Dendritic cell treated with granulocyte-macrophage colony-stimulating factor and Interleukin-4, amounts not matched to agents 40 ng/mL and 50 ng/mL, for 4 days (primary cell): ENCODE results near the gene ZNF136.

Source experiments
- H3K27ac Mint-ChIP-seq: one replicate; pipeline ENCODE4 v1.8.0; 2022; ENCODE audit warnings: mild to moderate bottlenecking, mixed read lengths
- H3K27me3 Mint-ChIP-seq: one replicate; pipeline ENCODE4 v1.8.0; 2022; ENCODE audit warnings: mild to moderate bottlenecking, mixed read lengths
- H3K36me3 Mint-ChIP-seq: one replicate; pipeline ENCODE4 v1.8.0; 2022; ENCODE audit warnings: low read depth, mixed read lengths
- H3K4me1 Mint-ChIP-seq: one replicate; pipeline ENCODE4 v1.8.0; 2022; ENCODE audit warnings: low read depth, mixed read lengths
- H3K4me3 Mint-ChIP-seq: one replicate; pipeline ENCODE4 v1.8.0; 2022; ENCODE audit warnings: mild to moderate bottlenecking, moderate library complexity, mixed read lengths
- H3K9me3 Mint-ChIP-seq: one replicate; pipeline ENCODE4 v1.8.0; 2022; ENCODE audit warnings: mixed read lengths
- intact Hi-C: fragments of 100-400 bp; cut with micrococcal nuclease; formaldehyde crosslinking; loops from one replicate; pipeline ENCODE4 v1.15.0; 2022

Gene ZNF136

GRCh38 chr19:12156223-12157058 is 6.5 kb upstream of the ZNF136 start, which contains the start of gene ZNF625:
ZNF625 (minus strand) TSS chr19:12156734; CDS start chr19:12156558, 176 bp downstream.
- peaks cover 8% of the 10 kb centered on the region for H3K27me3 Mint-ChIP-seq
- H3K4me1 Mint-ChIP-seq: peaks cover 11% of the 10 kb centered on the region
- H3K36me3 Mint-ChIP-seq: peaks cover 6% of the 10 kb centered on the region
- H3K9me3 Mint-ChIP-seq: no peaks in the 10 kb centered on the region
- H3K4me3 Mint-ChIP-seq: peak within 1 kb of the TSS; percentile 88
- intact Hi-C loops: no loop called here
- peak within 1 kb of the TSS; percentile 84 for H3K27ac Mint-ChIP-seq

DNA sequence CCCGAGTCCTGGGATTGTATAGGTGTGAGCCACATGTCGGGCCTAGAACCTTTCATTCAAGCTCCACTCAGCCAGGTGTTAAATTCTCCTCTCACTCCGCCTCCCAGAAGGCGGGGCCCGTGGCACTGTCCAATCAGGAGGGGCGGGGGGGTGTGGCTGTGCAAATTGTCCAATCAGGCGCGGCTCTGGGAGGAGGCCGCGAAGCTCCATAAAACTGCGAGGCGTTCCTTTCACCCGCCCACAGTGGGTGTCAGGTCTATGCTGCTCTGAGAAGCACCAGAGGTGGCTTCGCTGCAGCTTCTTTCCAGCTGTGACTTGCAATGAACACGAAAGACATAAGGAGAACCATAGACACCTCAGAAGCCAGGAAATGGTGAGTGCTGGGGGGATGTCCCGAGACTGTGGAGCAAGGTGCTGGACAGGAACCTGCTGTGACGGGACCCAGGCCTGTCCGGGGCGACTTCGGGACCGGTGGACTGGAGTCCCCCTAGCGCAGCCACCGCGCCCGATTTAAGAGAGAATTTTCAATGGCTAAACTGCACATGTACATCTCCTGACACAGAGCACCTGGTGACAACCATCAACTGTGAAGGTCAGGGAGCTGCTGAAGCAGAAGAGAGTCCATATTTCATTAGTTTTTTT is 3.0 kb upstream of the ZNF136 start:
- H3K4me3 Mint-ChIP-seq: no peak overlapping the region
- no peak overlapping the region for H3K27ac Mint-ChIP-seq
- no peaks in the 10 kb centered on the region for H3K9me3 Mint-ChIP-seq
- H3K27me3 Mint-ChIP-seq: peaks cover 8% of the 10 kb centered on the region
- intact Hi-C loops: no loop called here
- peaks cover 27% of the 10 kb centered on the region for H3K36me3 Mint-ChIP-seq
- peaks cover 30% of the 10 kb centered on the region for H3K4me1 Mint-ChIP-seq

DNA sequence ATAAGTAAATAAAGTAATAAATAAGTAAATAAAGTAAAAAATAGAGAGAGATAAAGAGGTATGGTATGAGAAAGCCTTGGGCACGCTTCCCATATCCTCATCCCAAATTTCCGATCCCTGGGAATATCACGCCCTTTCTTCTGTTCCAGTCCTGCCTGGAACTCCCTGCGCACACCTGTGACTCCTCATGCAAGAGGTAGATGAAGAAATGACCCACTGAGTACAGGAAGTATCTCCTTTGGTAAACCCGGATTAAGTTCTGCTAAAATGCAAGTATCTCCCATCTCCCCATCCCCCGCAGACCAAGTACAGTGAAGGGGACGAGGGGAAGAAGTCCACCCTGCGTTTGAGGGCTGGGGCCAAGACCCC is 399 bp upstream of the ZNF136 start:
- Mint-ChIP-seq H3K4me3 (peak overlapping the region; percentile 98), H3K27ac (peak overlapping the region; percentile 98), H3K27me3 (no peaks in the 10 kb centered on the region), H3K36me3 (peaks cover 36% of the 10 kb centered on the region), H3K4me1 (peaks cover 39% of the 10 kb centered on the region), H3K9me3 (no peaks in the 10 kb centered on the region)
- intact Hi-C loops: loop anchor here (2.0 kb wide), 2 partner anchors 22 to 132 kb away; partner anchors contain the start of genes ZNF20 and ZNF44

- peak overlapping the region; percentile 98 for H3K27ac Mint-ChIP-seq
- peak overlapping the region; percentile 98 for H3K4me3 Mint-ChIP-seq
- H3K27me3 Mint-ChIP-seq: no peaks in the 10 kb centered on the region
- H3K36me3 Mint-ChIP-seq: peaks cover 49% of the 10 kb centered on the region
- H3K4me1 Mint-ChIP-seq: peaks cover 39% of the 10 kb centered on the region
- H3K9me3 Mint-ChIP-seq: no peaks in the 10 kb centered on the region
- intact Hi-C loops: loop anchor here (2.0 kb wide), 2 partner anchors 23 to 131 kb away; partner anchors contain the start of genes ZNF20 and ZNF44
These were observed 930 bp downstream of the ZNF136 start for GRCh38 chr19:12163826-12164225.

DNA sequence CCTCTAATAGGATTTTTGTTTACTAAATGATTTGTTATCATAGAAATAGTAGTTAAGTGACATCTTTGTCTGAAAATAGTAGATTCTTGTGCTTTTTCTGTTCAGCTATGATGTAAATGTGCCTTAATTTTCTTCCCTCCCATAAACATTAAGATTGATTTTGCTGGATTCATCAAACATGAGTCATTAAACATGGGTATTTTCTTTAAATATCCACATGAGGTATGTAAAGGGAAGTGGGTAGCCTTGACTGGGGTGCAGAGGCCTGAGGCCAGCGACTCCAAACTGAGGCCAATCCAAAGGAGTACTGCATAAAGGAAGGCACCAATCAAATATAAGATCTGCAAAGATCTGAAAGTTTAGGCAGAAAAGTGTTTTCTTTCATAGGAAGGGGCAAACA is 3.7 kb downstream of the ZNF136 start:
- H3K4me3 Mint-ChIP-seq: no peak overlapping the region
- intact Hi-C loops: no loop called here
- no peaks in the 10 kb centered on the region for H3K27me3 Mint-ChIP-seq
- peaks cover 77% of the 10 kb centered on the region for H3K36me3 Mint-ChIP-seq
- H3K9me3 Mint-ChIP-seq: no peaks in the 10 kb centered on the region
- peaks cover 39% of the 10 kb centered on the region for H3K4me1 Mint-ChIP-seq
- H3K27ac Mint-ChIP-seq: no peak overlapping the region

- H3K4me3 Mint-ChIP-seq: no peak overlapping the region
- H3K9me3 Mint-ChIP-seq: peaks cover 87% of the 10 kb centered on the region
- peaks cover 100% of the 10 kb centered on the region for H3K36me3 Mint-ChIP-seq
- H3K27ac Mint-ChIP-seq: no peak overlapping the region
- H3K4me1 Mint-ChIP-seq: no peaks in the 10 kb centered on the region
- no peaks in the 10 kb centered on the region for H3K27me3 Mint-ChIP-seq
- intact Hi-C loops: loop anchor here (10.0 kb wide), 1 partner anchor 344 kb away; no protein-coding TSS in a partner anchor
These were observed 17.5 kb downstream of the ZNF136 start for GRCh38 chr19:12180377-12180776.

DNA sequence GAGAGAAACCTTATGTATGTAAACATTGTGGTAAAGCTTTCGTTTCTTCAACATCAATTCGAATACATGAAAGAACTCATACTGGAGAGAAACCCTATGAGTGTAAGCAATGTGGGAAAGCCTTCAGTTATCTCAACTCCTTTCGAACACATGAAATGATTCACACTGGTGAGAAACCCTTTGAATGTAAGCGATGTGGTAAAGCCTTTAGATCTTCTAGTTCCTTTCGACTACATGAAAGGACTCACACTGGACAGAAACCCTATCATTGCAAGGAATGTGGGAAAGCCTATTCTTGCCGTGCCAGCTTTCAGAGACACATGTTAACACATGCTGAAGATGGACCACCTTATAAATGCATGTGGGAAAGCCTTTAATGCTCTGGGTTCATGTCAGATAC is 24.7 kb downstream of the ZNF136 start:
- no peaks in the 10 kb centered on the region for H3K4me1 Mint-ChIP-seq
- peaks cover 93% of the 10 kb centered on the region for H3K9me3 Mint-ChIP-seq
- H3K27me3 Mint-ChIP-seq: no peaks in the 10 kb centered on the region
- intact Hi-C loops: loop anchor here (10.0 kb wide), 1 partner anchor 337 kb away; no protein-coding TSS in a partner anchor
- H3K27ac Mint-ChIP-seq: no peak overlapping the region
- H3K36me3 Mint-ChIP-seq: peaks cover 100% of the 10 kb centered on the region
- no peak overlapping the region for H3K4me3 Mint-ChIP-seq

DNA sequence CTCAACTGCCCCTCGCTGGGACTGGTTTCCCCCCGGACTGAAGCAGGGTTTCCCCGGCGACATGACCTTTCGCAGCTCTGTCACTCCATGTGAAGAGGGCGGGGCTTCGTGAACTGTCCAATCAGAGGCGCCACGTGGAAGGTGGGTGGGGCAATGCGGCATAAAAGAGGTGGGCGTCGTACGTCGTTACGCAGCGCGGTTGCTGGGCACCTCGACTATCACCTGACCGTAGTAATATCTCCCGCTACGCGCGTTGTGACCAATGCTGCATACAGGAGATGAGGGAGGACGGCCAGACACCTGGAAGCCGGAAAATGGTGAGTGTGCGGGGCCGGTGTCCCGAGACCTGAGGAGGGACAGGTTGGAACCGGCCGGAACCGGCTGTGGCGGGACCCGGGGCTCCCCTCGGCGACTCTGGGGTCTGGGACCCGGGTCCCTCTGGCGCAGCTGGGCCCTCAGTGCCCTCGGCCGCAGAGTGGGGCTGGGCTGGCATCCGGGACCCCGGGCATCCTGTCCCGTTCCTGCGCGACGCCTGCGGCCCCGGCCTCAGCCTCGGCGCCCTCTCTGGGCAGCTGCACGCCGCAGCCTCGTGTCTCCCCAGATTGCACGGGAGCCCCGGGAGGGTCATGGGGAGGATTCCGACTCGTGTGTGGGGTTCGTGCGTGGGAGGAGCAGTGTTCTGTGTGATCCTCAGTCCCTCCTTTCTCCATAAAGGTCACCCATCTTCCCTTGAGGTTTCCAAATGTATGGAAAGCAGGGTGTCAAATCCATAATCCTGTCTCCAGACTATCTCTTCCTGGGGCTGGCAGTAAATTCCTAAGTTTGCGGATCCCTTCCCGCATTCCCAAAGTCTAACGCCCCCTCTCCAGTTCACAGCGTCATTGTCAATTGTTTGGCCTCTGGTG is 32.2 kb downstream of the ZNF136 start:
- Mint-ChIP-seq H3K4me1 (peaks cover 15% of the 10 kb centered on the region), H3K27ac (no peak overlapping the region), H3K9me3 (peaks cover 83% of the 10 kb centered on the region), H3K36me3 (peaks cover 51% of the 10 kb centered on the region), H3K27me3 (peaks cover 27% of the 10 kb centered on the region), H3K4me3 (peak overlapping the region; percentile 20)
- intact Hi-C loops: no loop called here

DNA sequence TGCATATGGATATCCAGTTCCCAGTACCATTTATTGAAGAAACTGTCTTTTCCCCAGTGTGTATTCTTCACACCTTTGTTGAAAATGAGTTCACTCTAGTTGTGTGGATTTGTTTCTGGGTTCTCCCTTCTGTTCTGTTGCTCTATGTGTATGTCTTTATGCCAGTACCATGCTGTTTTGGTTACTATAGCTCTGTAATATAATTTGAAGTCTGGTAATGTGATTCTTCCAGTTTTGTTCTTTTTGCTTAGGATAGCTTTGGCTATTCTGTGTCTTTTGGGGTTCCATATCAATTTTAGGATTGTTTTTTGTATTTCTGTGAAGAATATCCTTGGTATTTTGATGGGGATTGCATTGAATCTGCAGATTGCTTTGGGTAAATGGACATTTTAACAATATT is 35.2 kb downstream of the ZNF136 start:
- intact Hi-C loops: no loop called here
- peaks cover 20% of the 10 kb centered on the region for H3K36me3 Mint-ChIP-seq

GRCh38 chr19:12199757-12200419 is 37.0 kb downstream of the ZNF136 start:
- intact Hi-C loops: no loop called here
- no peak overlapping the region for H3K27ac Mint-ChIP-seq
- H3K4me3 Mint-ChIP-seq: no peak overlapping the region
- H3K9me3 Mint-ChIP-seq: peaks cover 48% of the 10 kb centered on the region
- H3K27me3 Mint-ChIP-seq: peaks cover 14% of the 10 kb centered on the region
- H3K4me1 Mint-ChIP-seq: peaks cover 8% of the 10 kb centered on the region
- peaks cover 9% of the 10 kb centered on the region for H3K36me3 Mint-ChIP-seq

More for the DNA sequence above, 35.2 kb downstream of the ZNF136 start:
- Mint-ChIP-seq H3K27ac (no peak overlapping the region), H3K27me3 (peaks cover 27% of the 10 kb centered on the region), H3K9me3 (peaks cover 55% of the 10 kb centered on the region), H3K4me1 (peaks cover 15% of the 10 kb centered on the region), H3K4me3 (no peak overlapping the region)

GRCh38 chr19:12202250-12202649 is 39.4 kb downstream of the ZNF136 start:
- Mint-ChIP-seq H3K4me3 (no peak overlapping the region), H3K27me3 (no peaks in the 10 kb centered on the region), H3K4me1 (no peaks in the 10 kb centered on the region), H3K27ac (no peak overlapping the region), H3K36me3 (peaks cover 10% of the 10 kb centered on the region), H3K9me3 (peaks cover 41% of the 10 kb centered on the region)
- intact Hi-C loops: no loop called here

DNA sequence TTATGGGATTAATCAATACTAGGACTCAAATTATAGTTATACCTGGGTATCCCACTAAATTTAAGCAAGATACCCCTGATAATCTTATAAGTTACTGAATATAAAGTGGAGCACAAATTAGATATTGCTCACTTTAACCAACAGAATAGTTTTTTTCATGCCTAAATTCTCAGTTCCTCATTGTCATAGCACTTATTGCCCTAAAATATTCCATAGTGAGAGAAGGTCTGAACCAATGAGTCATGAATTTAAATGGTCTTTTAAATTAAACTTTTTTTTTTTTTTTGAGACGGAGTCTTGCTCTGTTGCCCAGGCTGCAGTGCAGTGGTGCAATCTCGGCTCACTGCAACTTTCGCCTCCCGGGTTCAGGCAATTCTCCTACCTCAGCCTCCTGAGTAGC is 42.4 kb downstream of the ZNF136 start:
- peaks cover 10% of the 10 kb centered on the region for H3K36me3 Mint-ChIP-seq
- H3K27ac Mint-ChIP-seq: no peak overlapping the region
- no peak overlapping the region for H3K4me3 Mint-ChIP-seq
- peaks cover 58% of the 10 kb centered on the region for H3K9me3 Mint-ChIP-seq
- H3K27me3 Mint-ChIP-seq: no peaks in the 10 kb centered on the region
- intact Hi-C loops: no loop called here
- no peaks in the 10 kb centered on the region for H3K4me1 Mint-ChIP-seq

DNA sequence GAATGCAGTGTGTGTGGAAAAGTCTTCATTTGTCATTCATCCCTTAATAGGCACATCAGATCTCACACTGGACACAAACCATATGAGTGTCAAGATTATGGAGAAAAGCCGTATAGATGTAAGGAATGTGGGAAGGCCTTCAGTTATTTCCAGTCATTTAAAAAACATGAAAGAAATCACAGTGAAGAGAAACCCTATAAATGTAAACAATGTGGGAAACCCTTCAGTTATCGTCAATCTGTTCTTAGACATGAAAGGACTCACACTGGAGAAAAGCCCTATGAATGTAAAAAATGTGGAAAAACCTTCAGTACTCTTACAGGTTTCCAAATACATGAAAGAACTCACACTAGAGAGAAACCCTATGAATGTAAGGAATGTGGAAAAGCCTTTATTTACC is 45.3 kb downstream of the ZNF136 start:
- no peaks in the 10 kb centered on the region for H3K27me3 Mint-ChIP-seq

More for the DNA sequence above, 45.3 kb downstream of the ZNF136 start:
- intact Hi-C loops: no loop called here
- H3K4me3 Mint-ChIP-seq: no peak overlapping the region
- no peak overlapping the region for H3K27ac Mint-ChIP-seq
- peaks cover 10% of the 10 kb centered on the region for H3K36me3 Mint-ChIP-seq
- no peaks in the 10 kb centered on the region for H3K4me1 Mint-ChIP-seq
- peaks cover 86% of the 10 kb centered on the region for H3K9me3 Mint-ChIP-seq
